HG02970 (cell line): ENCODE results near the gene HUNK.
"Not testable (repeated sequence)": the region's sequence is repeated elsewhere in the genome, so short reads cannot be mapped to it uniquely, and the experiment has no call there.

Experiments used
- ATAC-seq: cut with Tn5 transposase; IDR thresholded peaks from one replicate; pipeline ENCODE4 v1.9.1; 2021; ENCODE audit warnings: mild to moderate bottlenecking, moderate library complexity, moderate number of reproducible peaks; ENCODE audit not compliant: unreplicated experiment, low FRiP score

Gene HUNK

DNA sequence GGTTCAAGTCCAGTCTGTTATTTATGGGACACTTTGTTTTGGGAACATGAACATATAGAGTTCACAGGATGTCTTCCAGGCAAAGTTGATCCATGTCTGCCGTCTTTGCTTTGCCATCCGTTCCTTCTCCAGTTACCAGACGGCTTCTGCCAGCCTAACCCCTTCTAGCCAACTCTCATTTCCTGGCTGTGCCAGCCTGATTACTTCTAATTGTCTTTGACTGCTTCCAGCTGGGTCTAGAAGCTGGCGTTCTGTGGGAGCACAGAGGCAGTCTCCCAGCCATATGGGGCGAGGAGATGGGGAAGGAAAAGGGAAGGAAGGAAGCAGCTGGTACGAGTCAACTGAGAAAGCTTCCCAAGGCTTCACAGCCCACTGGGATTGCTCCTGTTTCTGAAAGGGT, 3.1 kb upstream of the HUNK start:
- no peak for ATAC-seq

DNA sequence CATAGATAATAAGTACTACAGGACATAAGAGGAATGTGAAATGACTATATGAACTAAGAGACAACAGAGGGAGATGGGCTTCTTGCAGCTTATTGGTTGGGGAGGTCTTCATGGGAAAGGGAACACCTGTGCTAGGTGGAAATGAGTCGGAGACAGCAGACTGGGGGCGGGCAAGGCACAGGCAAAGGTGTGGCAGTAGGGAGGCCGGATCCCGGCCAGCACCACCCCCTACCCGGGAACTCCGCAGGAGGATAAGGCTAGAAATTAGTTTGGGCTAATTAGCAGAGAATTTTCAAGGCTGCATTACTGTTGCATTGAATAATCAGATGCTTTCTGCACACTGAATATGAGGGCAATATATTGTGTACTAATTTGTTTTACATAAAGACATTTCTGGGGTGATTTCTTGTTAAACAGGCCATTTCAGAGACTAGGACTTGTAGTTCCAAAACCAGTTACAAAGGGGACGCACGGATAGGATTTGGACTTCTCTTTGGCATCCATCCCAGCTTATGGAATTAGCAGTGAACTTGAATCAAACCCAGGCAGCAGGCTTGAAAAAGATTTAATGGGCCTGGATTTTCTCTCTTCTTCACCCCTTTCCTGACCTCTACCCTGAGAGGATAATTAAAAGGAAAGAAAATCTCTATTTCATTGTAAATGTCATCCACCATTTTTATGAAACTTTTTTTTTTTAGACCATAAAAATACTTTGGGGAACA, 2.2 kb upstream of the HUNK start:
- ATAC-seq = no peak

DNA sequence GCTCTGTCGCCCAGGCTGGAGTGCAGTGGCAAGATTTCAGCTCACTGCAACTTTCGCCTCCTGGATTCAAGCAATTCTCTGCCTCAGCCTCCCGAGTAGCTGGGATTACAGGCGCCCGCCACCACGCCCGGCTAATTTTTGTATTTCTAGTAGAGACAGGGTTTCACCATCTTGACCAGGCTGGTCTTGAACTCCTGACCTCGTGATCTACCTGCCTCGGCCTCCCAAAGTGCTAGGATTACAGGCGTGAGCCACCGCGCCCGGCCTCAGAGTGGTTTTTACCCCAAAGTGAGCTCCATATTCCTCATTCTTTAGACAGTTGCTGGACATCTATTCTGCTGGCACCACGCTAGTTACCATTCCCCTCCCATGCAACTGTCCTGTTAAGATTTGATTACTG, 1.4 kb upstream of the HUNK start:
- not testable (repeated sequence) for ATAC-seq

DNA sequence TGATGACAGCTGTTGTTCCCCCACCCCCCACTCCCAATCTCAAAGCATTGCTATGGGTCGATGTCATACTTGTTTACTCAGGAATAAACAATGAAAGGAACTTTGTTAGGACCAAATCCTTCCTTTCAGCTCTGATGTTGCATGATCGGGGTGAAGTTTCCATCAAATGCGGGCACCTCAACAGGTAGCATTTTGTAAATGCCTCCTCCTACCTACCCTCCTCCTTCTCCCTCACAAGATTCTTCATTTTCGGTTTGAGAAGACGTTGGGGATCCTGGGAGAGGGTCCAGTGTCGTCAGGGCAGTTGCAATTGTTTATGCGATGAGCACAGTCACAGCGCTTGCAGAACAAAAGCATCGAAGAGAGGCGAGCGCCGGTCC, 758 bp upstream of the HUNK start:
- ATAC-seq = no peak

DNA sequence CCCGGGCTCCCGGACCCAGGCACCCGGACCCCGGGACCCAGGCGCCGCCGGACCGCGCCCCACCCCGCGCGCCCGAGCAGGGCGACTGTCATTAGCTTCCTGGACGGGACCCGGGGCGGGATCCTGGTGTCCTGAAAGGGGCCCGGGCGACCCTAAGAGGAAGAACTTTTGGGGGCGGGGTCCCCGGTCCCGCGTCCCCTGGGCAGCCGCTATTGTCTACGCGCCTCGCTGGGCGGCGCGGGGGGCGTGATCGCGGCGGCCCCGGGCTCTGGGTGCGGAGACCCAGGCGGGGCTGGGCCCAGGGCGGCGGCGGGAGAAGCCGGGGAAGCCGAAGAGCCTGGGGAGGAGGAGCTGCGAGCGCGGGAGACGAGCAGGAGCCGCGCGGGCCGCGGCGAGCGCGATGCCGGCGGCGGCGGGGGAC, 465 bp downstream of the HUNK start:
- ATAC-seq = no peak

DNA sequence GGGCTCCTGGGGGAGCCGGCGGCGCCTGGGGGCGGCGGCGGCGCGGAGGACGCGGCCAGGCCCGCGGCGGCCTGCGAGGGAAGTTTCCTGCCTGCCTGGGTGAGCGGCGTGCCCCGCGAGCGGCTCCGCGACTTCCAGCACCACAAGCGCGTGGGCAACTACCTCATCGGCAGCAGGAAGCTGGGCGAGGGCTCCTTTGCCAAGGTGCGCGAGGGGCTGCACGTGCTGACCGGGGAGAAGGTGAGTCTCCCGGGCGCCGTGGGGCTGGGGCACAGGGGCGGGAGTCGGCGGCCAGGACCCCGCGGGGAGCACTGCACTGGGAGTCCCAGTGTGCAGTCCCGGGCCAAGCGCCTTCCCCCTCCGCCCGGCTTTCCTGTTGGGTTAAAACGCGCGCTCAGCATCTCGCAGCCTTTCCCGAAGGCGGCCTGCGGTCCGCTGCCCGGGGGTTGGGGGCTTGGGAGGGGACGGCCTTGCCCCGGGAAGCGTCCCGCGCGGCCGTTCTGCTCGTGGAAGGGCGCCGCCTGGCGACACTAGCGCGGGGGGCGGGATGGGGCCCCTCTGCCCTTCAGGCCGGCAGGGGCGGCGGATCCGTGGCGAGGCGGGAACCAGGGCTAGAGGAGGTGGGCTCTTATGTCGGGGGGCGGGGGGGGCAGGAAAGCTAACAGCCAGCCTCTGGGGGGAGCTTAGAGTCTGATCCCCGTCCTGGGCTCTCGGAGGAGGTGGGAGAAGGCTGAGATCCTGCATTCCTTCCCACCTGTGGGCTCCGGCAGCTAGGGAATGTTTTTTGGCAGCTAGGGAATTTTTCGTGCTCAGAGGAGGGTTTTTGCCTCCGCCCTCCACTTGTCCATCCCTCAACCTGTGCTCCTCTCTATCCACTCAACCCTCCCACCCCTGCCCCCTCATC, 1.1 kb downstream of the HUNK start:
- ATAC-seq = no peak

DNA sequence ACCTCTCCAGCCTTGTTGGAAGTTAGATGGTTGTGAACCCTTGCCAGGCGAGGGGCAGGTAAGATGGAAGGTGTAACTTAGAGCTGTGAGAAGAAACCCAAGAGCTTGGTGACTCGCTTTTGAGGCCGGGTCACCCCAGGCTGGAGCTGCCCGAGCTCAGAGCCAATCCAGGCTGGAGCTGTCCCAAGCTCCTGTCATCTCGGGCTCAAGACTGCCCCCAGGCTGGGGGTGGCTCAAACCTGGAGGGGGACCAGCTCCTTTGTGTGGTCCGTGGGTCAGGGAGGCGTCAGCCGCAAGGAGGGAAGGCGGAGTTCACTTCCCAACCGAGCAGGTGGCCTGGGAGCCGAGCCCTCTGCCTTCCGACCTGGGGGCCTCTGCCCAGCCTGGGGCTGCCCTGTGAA, 2.0 kb downstream of the HUNK start:
- no peak for ATAC-seq

DNA sequence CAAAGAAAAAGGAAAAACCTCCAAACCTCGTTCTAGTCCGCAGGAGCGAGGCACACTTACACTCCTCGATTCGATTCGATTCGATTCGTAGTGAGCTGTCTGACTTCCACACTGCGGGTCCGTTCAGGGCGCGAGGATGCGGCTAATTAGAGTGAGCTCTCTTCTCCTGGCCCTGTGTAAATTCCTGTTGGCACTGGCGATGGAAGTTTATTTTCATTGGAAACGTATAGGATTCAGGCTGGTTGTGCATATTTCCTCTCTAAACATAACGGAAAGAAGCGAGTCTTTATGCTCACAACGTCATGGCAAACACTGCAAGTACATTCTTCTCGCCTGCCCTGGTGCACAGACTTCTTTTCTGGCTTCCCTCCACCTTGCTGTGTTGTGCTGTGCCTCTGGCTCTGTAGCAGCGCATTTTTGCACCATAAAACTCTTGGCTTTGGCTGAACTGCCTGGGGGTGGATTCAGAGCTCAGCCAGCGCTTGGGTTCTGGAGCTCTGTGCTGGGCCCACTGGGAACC, 2.7 kb downstream of the HUNK start:
- no peak for ATAC-seq

DNA sequence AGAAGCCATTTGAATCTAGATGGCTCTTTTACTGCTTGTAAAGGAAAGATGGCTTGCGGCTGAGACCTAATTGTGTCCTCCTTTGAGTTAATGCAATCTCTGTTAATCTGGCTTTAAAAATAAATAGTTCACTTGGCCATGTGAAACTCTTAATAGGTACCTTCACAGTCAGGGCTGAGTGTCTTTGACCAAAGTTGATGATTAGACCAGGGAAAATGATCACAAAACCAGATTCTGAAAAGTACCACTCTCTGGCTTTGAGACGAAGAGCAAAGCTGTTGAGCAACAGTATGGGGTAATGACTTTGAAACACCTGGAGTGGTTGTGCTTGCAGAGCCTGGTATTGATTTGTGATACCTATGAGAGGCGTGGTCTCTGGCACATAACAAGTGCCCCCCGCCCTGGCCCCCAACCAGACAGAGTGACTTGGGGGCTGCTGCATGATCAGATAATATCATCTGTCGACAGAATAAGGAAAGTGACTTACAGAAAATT, 4.7 kb downstream of the HUNK start:
- ATAC-seq = no peak

DNA sequence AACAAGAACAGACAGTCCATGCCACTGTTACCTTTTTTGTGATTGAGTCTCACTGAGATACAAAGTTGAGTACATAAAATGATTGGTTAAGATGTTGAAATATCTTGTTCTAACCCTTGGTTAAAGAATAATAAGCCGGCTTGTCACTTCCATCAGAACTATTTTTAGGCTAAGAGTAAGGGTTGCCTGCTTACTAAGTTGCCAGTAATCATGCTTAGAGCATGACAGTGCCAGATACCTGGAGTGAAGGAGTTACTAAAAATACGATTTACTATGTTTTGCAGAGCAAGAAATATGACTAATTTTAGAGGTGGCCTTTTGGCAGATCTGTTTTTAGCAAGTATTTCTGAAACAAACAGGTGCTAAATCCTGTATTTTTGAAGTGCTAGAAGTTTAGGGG, 6.0 kb downstream of the HUNK start:
- ATAC-seq = no peak

DNA sequence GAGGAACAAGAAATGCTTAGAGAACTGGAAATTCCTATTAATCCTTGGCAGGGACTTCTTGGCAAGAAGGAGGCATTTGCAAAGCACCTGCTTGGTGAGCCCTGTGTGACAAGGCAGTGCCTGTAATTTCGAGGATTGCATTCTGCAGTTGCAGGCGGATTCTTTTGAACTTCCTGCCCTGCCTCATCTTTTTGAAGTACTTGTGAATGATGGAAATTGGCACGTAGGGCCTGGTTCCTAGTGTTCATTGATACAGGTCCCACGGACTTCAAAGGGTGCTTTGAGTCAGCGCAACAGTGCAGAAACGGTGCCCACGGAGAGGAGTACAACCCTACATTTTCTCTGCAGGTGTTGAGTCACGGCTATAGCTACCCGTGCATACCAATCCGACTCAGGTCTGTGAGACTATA, 6.4 kb downstream of the HUNK start:
- ATAC-seq = no peak

DNA sequence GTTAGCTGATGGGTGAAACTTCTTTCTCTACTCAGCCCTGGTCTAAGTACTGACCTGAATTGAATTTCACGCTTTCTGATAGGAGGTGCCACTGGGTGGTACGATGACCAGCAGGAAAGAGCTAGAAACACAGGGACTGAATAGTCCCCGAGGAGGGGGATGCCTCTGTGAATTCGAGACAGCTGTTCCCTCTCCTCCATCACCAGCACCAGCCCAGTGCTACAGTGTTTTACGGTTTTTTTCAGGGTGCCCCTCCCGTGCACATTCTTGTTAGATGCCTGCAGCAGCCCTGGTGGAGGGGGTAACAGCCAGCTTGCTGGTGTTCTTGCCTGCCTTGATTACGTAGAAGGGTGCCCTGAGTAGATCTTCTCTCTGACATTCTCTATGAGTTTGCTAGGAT, 7.1 kb downstream of the HUNK start:
- no peak for ATAC-seq

DNA sequence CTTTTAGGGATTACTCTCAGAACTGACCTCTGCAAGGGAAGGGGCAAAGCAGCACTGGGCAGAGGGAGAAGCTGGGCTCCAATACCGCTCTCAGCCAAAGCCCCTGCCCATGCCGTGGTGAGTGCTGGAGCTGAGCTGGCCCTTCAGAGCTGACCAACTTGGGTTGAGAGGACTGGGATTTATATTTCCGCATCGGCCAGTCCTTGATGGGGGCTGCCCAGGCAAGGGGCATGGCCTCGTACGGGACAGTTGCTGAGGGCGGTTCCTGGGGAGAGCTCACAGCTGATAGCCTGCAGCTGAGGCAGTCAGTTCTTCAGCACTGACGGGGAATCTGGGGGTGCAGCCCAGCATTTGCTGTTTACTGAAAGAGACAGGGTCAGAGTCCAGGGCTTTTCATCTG, 8.0 kb downstream of the HUNK start:
- no peak for ATAC-seq

DNA sequence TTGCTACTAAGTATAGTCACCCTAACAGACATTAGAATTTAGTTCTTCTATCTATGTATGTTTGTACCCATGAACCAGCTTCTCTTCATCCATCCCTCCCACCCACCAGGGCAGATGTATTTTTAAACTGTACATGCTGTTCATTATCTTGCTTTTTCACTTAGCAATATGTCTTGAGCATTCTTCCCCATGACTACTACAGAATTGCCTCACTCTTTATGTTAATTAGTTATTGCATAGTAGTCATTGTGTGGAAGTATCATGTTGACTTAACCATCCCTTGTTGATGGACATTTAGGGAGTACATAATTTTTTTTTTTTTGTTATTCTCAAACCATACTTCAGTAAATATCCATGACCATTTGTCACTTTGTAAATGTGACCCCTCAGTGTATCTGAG, 9.9 kb downstream of the HUNK start:
- ATAC-seq = no peak

DNA sequence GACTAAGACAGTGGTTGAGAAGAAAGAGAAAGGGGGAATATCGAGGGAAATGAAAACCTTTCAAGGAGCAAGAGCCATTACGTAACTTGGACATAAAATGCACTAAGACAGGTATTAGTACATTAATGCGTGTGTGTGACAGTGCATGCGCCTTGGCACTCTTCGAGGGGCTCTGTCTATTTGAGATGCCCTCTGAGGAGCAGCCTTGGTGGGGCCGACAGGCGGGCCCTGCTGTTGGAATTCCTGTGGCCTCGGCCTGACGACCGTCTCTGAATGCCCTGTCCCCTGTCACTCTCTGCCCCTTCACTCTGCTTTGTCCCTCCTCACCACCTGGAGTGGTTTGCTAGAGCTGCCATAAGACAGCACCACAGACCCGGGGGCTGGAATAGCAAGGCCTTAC, 12.3 kb downstream of the HUNK start:
- no peak for ATAC-seq

DNA sequence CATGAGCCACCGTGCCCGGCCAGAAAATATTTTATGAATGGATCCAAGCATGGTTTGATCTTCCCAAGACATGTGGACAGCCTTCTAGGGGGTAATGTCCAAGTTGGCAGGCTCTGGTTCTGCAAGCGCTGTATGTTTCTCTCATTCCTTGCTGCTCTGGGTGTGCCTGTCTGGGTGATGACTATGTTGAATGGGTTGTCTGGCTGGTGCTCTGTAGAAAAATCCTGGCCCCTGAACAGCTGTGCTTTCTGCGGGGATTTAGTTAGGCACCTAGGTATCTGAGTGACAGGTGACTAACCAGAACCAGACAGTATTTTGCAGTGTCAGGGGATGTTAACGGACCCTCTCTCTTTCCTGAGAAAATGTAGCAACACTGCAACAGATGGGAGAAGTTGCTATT, 14.1 kb downstream of the HUNK start:
- no peak for ATAC-seq

DNA sequence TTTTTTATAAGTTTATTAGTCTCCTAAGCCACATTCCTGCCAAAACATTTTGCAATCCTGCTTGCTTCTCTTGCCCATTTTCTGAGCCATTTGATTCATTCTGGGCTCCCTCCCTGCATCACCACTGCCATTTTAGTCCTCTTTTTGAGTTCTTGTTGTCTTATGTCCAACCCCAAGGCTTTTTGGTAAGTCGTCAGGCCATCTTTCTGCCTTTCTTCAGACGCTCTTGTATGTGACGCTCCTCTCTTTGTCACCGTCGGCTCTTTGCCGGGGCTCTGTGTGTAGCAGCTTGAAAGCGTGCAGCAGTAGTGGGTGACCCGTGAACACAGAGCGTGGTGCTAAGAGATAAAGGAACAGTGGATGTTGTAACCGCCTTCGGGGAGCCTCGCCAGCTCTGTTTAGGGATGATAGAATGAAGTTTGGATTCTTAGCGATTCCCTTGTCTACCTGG, 14.6 kb downstream of the HUNK start:
- no peak for ATAC-seq

DNA sequence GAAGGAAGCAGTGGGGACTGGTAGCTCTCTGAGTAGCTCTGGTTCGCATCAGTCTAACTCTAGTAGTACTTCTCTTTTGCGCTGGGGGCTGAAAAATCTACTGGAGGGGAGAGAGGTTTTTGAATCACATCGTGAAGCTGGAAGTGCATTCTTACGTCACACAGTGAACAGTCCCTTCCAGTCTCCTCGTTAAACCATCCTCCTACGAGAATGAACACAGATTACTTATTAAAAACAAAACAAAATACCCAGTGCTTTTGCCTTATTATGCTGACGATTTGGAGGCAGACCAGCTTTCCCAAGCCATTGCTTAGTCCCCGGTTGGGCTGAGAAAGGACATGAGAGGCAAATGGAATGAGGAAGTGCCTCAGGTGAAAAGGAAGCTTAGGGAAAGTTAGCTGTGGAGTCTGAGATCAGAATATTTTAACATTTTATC, 16.1 kb downstream of the HUNK start:
- no peak for ATAC-seq

DNA sequence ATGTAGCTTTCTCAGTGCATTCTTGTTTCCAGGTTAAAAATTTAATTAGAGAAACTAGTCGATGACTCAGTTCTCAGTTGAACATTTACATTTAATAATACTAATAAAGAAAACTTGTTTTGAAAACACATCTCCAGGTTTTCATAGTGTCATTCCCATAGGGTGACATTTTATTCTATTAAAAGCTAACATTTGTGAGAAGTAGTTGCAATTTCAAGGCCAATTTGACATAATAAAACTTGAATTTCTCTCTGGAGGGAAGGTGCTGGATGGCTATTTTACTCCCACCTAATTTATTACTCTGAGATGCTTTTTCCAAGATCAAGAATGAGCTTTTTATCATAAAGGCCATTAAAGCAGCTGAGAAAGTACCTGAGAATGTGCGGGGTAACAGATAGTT, 16.6 kb downstream of the HUNK start:
- no peak for ATAC-seq

DNA sequence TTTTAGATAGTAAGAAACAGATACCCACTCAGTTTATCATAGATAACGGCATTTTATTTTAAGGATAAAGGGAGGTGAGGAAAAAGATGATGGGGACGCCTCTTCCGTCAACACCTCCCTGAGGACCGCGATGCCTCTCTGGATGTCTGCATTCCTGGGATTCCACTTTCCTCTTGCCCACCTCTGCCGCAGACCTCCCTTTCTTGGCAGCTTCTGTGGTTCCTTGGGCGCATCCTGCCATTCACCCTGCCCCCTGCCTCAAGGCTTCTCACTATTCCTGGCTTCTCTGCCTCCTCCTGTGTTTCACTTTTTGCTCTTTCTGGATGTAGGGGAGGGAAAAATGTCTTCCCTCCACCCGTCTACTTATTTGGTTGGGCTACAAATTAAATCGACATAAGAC, 19.9 kb downstream of the HUNK start:
- no peak for ATAC-seq

DNA sequence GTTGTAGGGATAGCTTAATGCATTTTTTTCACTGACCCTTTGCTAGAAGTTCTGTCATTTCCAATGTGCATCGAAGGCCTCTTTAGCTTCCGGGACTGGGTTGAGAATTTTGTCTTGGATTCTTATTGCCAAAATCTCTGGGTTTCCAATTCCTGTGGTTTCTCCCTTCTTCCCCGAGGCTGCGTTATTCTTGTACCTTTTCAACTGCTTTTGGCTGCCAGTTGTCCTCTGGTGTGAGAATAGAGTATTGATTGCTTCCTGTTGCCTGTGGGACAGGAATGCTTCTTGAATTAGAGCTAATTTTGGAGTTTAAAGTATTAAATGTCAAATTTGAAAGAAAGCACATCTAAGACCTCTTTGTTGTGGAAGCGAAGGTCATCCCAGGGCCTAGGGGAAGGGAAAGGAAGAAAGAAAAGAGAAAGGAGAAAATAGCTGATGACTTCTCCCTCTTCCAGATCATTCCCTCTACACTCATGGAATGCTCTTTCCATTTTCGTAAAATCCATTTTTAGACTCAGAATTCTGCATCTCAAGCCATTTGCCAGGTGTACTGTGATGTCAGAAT, 21.1 kb downstream of the HUNK start:
- no peak for ATAC-seq
